GM19023 (cell line): ENCODE measurements around the gene TMEM150A.
A peak's percentile ranks its signal among the peaks of the same experiment; 100 is the strongest.
"Not testable (repeated sequence)": the region's sequence is repeated elsewhere in the genome, so short reads cannot be mapped to it uniquely, and the experiment has no call there.

Source experiments
- ATAC-seq: cut with Tn5 transposase; IDR thresholded peaks from one replicate; pipeline ENCODE4 v1.9.1; 2021; ENCODE audit warnings: mild to moderate bottlenecking, moderate library complexity; ENCODE audit not compliant: unreplicated experiment

The TMEM150A gene

DNA sequence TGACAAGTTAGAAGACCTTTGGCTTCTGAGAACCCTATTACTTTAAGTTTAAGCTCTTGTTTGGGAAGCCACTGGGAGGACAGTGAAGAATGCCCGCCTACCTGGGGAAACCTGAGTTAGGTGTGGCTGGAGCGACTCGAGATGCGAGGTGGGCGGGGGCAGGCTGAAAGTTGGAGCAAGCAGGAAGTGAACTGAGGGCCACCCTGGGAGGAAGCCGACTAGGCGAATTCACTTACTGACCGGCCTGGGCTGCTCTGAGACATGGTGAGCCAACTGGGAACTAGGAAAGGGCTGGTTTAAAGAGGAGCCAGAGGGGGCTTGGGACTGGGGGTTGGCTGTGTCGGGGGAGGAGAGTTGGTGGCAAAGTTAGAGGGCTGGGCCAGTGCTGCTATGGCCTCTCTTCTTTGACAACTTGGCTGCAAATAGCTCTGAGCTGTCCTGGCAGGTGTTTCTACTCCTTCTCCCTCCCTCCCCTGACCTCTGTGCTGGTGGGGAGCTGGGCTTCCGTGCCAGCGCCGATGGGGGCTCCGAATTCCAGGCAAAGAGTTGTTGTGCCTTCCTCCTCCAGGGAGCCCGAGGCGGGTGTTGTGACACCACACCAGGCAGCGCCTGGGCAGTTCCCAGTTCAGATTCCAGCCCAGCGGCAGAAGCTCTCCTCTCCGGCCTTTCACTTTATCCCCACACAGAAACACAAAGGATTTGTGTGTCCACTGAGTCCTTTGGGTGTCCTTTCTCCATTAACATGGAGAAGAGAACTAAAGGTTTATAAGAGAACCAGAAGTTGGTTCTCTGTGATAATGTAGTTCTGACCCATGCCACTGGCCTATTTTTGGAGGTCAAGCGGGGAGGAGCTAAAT, 24.9 kb downstream of the TMEM150A start, which contains the start of gene VAMP8:
Gene VAMP8, plus strand, starts transcription at position 201 of the 857 bp plus-strand sequence. Its CDS starts 61 bp downstream, at position 262.
- peak; percentile 62 for ATAC-seq

DNA sequence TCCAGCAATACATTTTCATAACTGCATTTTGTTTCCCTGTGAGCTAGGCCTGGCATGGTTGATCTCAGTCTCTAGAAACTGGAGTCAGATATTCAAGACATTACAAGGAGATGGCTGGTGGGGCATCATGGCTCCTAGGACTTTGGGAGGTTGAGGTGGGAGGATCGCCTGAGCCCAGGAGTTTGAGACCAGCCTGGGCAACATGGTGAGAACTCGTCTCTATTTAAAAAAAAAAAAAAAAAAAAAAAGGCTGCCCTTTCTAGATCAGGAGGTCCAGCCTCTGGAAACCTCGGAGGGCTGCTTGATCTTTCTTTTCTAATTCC, 25.5 kb downstream of the TMEM150A start:
- ATAC-seq: no peak

DNA sequence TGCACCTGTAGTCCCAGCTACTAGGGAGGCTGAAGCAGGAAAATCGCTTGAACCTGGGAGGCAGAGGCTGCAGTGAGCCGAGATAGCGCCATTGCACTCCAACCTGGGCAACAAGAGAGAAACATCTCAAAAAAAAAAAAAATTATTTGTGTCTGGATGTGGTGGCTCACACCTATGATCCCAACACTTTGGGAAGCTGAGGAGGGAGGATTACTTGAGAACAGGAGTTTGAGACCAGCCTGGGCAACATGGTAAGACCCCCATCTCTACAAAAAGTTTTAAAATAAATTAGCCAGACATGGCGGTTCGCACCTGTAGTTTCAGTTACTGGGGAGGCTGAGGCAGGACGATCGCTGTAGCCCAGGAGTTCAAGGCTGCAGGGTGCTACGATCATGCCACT, 26.8 kb downstream of the TMEM150A start:
- ATAC-seq: no peak

DNA sequence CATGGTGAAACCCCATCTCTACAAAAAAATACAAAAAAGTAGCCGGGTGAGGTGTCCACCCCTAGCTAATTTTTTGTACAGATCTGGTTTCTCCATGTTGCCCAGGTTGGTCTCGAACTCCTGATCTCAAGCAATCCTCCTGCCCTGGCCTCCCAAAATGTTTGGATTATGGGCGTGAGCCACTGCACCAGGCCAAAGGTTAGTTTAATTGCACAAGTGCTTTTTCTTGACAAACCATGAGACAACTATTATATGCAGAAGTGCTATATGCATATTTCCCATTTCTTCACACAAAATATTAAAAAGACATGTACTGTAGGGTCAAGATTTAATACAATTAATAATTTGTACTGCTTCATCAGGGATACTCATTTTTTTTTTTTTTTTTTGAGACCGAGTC, 36.2 kb downstream of the TMEM150A start:
- ATAC-seq: no peak

DNA sequence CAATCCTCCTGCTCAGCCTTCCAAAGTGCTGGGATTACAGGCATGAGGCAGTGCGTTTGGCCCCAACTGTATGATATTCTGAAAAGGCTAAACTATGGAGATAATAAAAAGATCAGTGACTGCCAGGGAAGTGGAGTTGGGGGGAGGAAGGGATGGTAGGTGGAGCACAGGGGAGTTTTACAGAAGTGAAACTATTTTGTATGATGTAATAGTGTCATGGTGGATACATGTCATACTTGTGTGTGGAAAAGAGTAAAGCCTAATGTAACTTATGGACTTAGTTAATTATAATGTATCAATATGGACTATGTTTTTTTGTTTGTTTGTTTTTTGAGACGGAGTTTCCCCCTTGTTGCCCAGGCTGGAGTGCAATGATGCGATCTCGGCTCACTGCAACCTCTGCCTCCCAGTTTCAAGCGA, 38.3 kb downstream of the TMEM150A start:
- ATAC-seq: no peak

DNA sequence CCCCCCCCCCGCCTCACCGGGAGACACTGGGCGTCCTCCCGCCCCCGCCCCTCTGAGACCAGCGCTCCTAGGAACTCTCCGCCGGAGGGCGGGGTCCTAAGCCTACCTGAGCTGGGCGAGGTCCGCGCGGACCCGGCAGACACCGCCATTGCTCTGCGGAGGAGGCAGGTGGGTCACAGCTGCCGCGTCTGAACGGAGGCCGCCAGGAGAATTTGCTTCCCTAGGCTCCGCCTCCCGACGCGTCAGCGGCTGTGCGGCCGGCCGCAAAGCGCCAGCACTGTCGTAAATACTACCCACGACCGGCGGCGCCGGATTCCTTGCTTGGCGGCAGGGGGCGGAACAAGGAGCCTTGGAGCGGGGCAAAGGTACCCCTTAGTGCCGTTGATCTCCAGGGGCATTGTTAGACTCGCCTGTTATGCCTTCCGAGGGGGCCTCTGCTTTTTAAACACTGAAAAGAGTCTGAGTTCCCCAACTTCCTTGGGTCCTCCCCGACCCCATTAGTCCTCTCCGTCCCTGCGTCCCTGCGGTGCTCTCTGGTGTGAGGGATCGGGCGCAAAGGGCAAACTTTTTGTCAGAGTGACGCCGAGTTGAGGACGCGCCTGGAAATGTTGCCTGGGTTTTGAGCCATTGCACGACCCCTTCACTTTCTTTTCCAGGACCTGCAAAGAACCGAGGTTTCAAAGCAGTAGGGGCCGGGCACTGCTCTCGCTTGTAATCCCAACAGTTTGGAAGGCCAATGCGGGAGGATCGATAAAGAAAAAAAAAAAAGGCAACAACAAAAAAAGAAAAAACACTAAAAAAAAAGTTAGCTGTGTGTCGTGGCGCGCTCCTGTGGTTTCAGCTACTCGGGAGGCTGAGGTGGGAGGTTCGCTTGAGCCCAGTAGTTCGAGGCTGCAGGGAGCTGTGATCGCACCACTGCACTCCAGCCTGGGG, 41.0 kb downstream of the TMEM150A start, which contains the start of gene GGCX:
Gene GGCX, minus strand, starts transcription at position 214 of the 933 bp plus-strand sequence. Its CDS starts 65 bp downstream, at position 149.
- ATAC-seq: peak; percentile 95

DNA sequence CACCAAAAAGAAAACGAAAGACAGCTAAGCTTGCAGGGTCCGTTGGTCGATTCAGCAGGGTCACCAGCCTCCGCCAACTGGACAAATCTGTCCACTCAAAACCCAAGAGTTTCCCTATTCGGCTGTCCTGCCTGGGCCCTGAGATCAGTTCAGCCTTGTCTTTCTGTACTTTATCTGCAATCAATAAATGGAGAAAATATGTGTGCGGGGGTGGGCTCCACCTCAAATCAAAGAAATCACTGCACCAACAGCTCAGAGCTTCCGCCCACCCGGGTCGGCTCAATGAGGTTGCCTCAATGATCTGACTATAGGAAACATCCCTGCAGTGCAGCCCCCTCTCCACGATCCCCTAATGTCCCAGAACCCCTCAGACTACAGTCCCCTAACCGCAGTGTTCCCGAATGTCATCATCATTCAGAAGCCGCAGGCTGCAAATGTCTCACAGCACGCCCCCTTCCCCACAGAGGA, 41.7 kb downstream of the TMEM150A start:
- ATAC-seq: peak; percentile 14

DNA sequence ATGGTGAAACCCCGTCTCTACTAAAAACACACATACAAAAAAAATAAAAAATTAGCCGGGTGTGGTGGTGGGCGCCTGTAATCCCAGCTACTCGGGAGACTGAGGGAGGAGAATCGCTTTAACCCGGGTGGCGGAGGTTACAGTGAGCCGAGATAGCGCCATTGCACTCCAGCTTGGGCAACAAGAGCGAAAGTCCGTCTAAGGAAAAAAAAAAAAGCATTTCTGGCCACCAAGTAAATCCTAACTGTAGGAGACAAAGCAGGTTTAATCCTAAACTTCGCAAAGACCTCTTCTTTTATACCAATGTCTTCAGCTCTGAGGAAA, 42.1 kb downstream of the TMEM150A start:
- ATAC-seq: not testable (repeated sequence)

DNA sequence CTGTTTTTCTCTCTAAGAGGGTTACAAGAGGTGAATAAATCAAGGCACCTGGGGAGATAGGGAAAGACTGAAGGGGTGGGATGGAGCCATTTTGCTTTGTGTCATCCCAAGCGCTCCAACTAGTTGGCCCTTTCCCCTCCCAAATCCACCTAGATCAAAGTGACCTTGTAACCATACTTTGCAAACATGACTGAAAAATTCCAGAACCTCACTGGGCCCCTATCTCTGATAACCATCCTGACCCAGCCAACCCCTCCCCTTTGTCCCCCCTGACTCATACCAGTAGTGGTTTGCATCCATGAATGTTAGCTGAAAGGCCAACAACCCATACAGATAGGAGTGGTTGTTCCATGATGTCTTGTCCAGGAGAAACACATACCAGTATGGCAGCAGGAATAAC, 44.3 kb downstream of the TMEM150A start:
- no peak for ATAC-seq

DNA sequence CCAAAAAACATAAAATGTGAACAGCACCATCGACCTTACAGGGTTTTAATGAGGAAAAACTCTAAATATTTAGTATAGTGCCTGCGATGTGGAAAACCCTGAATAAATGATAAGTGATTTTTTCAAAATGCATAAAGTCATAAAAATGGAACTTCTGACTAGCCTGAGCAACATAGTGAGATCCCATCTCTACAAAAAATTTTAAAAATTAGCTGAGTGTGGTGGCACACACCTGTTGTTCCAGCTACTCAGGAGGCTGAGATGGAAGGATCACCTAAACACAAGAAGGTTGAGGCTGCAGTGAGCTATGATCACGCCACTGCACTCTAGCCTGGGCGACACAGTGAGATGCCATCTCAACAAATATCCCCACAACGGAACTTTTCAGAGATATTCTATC, 45.4 kb downstream of the TMEM150A start:
- no peak for ATAC-seq

DNA sequence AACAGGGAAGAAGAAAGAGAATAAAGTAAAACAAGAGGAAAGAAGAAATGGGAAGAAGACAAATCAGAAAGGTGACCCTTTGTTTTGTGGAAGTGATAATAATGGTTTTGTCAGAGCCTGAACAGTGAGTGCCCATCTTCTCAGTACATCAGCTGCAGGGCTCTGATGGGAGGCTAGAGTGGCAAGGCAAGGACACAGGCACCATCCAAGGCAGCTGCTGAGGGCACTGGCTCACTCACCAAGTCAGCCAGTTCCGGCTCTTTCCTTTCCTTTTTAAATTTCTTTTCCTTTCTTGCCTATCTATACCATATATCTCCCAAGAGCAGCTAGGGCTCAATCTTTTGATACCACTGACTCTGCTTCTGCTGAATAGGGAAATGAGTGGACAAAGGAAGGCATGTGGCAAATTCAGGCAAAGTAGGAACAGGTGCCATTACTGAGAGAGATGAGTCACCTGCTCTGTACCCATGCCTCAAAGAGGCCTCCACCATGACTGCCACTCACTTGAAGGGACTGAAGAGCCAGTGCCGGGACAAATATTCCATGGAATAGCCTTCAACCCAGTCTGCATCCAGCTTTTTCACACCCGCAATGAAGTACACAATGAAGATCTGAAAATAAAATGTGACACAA, 47.4 kb downstream of the TMEM150A start:
- ATAC-seq: no peak

DNA sequence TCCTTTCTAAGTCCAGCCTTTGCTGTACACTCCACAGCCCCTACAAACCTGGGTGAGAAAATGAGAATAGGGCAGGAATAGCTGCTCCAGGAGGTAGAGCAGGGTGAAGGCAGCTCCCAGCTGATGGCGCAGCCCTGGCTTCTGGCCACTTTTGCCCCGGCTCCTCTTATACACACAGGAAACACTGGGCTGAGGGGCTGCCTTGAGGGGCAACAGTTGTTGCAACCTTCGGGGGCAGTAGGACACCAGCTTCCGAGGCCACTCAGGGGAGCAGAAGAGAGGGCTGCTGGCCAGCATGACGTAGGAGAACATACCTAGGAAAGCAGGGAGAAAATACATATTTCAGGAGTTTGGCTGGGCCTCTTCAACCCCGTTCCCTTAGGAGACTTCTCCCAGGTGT, 49.3 kb downstream of the TMEM150A start:
- no peak for ATAC-seq

DNA sequence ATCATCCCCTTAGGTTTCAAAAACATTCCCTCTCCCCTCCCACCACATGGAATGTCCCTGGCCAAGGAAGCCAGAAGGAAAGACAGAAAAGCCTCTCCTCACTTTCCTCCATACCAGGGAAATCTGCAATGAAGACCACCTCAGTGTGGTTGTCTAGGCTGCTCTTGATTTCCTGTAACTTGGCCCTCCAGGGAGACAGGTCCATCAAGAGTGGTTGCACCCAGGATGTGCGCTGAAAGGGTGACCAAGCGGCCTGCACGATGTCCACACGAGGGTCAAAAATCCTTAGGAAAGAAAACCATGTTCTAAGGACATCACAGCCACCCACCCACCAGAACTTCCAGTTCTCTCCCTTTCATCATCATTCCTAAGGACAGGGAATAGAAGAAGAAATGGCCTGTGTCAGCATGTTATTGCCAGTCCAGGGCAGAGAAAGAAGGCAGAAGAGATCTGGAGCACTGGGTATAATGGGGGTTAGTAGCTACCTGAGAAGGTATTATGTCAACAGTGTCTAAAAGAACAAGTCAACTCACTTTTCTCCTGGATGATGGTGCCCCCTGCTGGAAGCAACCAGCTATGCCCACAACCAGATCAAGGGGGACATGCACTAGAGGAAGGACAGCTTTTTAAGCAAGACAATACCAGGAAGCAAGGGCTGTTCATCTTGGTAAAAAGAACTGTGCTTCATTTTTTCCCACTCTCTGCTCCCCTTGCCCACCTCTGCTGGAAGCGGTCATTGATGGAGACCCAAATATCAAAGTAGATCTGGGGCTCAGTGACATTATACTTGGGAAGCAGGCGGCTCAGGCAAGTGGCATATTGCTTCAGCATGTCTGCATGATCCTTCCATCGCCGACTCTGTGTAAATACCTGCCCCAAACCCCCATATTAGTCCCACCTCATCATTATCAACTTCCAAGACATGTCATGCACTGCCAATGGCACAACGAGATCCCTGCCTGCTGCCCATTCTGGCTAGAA, 50.5 kb downstream of the TMEM150A start:
- ATAC-seq: peak; percentile 86

DNA sequence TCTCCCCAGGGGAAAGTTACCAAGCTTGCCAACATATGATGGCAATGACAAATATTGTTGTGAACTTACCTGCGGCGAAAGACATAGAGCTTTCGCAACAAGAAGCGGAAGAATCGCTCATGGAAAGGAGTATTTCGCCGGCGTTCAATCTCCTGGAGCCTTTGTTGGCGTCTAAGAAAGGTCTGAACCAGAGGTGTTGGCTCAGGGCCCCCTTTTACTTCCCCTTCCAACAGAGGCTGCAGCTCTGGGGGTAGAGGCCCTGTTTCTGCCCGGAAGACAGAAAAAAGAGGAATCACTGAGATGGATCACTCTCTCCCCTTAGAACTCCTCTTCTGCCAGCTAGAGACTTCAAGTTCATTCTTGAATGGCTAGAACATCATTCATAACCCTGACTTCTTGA, 52.0 kb downstream of the TMEM150A start:
- no peak for ATAC-seq

DNA sequence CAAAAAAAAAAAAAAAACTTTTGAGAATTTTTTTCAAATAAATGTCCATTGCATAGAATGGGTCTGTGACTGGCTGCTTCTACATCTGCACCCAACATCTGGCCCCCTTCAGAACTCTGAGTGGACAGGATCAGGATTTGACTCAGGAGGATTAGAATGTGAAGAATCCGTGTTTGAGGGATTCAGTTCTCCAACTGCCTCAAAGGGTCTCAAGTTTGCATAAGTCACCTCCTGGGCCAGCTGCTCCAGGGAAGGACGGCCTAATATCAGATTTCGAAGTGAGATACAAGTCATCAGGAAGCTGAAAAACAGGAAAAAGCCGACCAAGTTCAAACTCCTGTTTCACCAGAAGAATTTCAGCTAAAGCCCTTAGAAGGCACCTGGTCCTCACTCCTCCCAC, 52.7 kb downstream of the TMEM150A start:
- ATAC-seq: no peak

DNA sequence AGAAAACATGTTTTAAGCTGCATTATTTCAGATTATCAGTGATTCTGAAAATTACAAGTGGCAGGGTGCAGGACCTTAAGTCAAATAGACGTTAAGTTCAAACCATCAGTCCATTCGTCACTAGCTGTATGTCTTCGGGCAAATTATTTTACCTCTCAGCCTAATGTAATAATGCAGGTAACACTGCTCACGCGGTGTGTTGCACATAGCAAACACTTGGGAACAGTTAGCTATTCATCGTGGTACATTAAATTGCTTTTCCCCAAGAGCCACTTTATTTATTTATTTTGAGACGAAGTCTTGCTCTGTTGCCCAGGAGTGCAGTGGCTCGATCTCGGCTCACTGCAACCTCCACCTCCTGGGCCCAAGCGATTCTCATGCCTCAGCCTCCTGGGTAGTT, 53.4 kb downstream of the TMEM150A start:
- ATAC-seq: no peak

DNA sequence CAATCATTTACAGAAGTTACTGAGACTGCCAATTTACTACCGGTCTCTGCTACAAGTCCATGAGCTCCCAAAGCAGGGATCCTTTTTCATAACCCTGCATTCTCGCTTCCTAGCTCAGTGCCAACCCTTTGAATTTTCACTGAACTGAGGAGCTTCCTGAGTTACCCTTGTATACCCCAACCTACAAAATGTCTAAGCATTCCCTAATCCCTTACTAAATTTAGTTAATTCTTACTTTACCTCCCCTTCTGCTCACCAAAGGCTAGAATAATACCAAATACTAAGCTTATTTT, 53.9 kb downstream of the TMEM150A start:
- no peak for ATAC-seq
